CD14-positive monocyte (primary cell): ENCODE results near the gene CDKAL1. TPM values are rescaled to one million over a fixed set of nuclear protein-coding genes. Genes with fewer than 3 reads are reported as not detected.

Experiments used
- DNase-seq, 3 donors: peaks; one replicate each; pipeline ENCODE4 v3.0.0-alpha.2; 2011 to 2022
- H2AFZ ChIP-seq: 2 replicates; pipeline ENCODE4 v1.6.0; 2012; ENCODE audit warnings: mild to moderate bottlenecking, low read depth, low read length, inconsistent platforms; ENCODE audit not compliant: insufficient read depth, poor library complexity, severe bottlenecking
- H3K27ac ChIP-seq, 2 donors: 1 replicate in 1 of 2; 2 replicates in 1 of 2; pipeline ENCODE4 v1.5.1; 2012 to 2013; ENCODE audit warnings: low read length in 2 of 2, control low read depth in 1 of 2, inconsistent platforms in 1 of 2, low read depth in 1 of 2, mild to moderate bottlenecking in 1 of 2
- H3K27me3 ChIP-seq, 2 donors: one replicate each; pipeline versions ENCODE4 v1.6.0 to v1.6.1; 2011 to 2013; ENCODE audit warnings: low read length in 2 of 2; ENCODE audit not compliant: control insufficient read depth in 2 of 2, insufficient read depth in 2 of 2
- H3K36me3 ChIP-seq, 2 donors: replicated peaks in 1 of 2; 1 replicate in 1 of 2; 2 replicates in 1 of 2; pipeline versions ENCODE4 v1.5.1 to v1.6.1; 2012 to 2013; ENCODE audit warnings: low read length in 2 of 2, control low read depth in 1 of 2, inconsistent platforms in 1 of 2, mild to moderate bottlenecking in 1 of 2; ENCODE audit not compliant: insufficient read depth in 2 of 2, control insufficient read depth in 1 of 2
- H3K4me1 ChIP-seq, 2 donors: 1 replicate in 1 of 2; 2 replicates in 1 of 2; pipeline versions ENCODE4 v1.5.1 to v1.6.1; 2012 to 2013; ENCODE audit warnings: low read length in 2 of 2, control low read depth in 1 of 2, inconsistent platforms in 1 of 2, mild to moderate bottlenecking in 1 of 2, moderate library complexity in 1 of 2; ENCODE audit not compliant: insufficient read depth in 2 of 2, control insufficient read depth in 1 of 2
- H3K4me2 ChIP-seq: replicated peaks from 2 replicates; pipeline ENCODE3; 2012; ENCODE audit warnings: low read length, moderate library complexity, mild to moderate bottlenecking; ENCODE audit not compliant: poor library complexity, severe bottlenecking; ENCODE audit errors: extremely low read depth
- H3K4me3 ChIP-seq, 3 experiments: fragments of 200-600 bp in 1 of 3; sonication (generic) in 1 of 3; replicated peaks in 1 of 3; 1 replicate in 2 of 3; 2 replicates in 1 of 3; pipeline ENCODE4 v1.5.1; 2011 to 2013; ENCODE audit warnings: low read length in 3 of 3, mild to moderate bottlenecking in 3 of 3, control low read depth in 2 of 3, low read depth in 2 of 3, inconsistent platforms in 1 of 3, moderate library complexity in 1 of 3
- H3K79me2 ChIP-seq: 2 replicates; pipeline ENCODE4 v1.6.0; 2012; ENCODE audit warnings: mild to moderate bottlenecking, control low read depth, inconsistent platforms, low read length, moderate library complexity; ENCODE audit not compliant: insufficient read depth
- H3K9ac ChIP-seq: 2 replicates; pipeline ENCODE4 v1.6.0; 2017; ENCODE audit warnings: low read length, mild to moderate bottlenecking; ENCODE audit not compliant: insufficient read depth, poor library complexity, severe bottlenecking
- H3K9me3 ChIP-seq, 2 donors: replicated peaks in 1 of 2; 1 replicate in 1 of 2; 2 replicates in 1 of 2; pipeline versions ENCODE4 v1.5.1 to v1.6.1; 2012 to 2013; ENCODE audit warnings: low read length in 2 of 2, control low read depth in 1 of 2; ENCODE audit not compliant: control insufficient read depth in 1 of 2, insufficient read depth in 1 of 2
- H4K20me1 ChIP-seq: 2 replicates; pipeline ENCODE4 v1.6.0; 2012; ENCODE audit warnings: mild to moderate bottlenecking, low read length, control low read depth, moderate library complexity; ENCODE audit not compliant: insufficient read depth
- H3K27ac Mint-ChIP-seq, 7 donors: one replicate each; pipeline ENCODE4 v1.8.0; 2020; ENCODE audit warnings: mild to moderate bottlenecking in 7 of 7, mixed read lengths in 7 of 7, moderate library complexity in 6 of 7, inconsistent platforms in 2 of 7
- H3K27me3 Mint-ChIP-seq, 3 donors: one replicate each; pipeline ENCODE4 v1.8.0; 2021 to 2022; ENCODE audit warnings: low read depth in 3 of 3, mild to moderate bottlenecking in 3 of 3, mixed read lengths in 3 of 3, moderate library complexity in 3 of 3, inconsistent platforms in 1 of 3
- H3K36me3 Mint-ChIP-seq, 2 donors: one replicate each; pipeline ENCODE4 v1.8.0; 2020; ENCODE audit warnings: mixed read lengths in 2 of 2, inconsistent platforms in 1 of 2, mild to moderate bottlenecking in 1 of 2
- H3K4me1 Mint-ChIP-seq: one replicate; pipeline ENCODE4 v1.8.0; 2020; ENCODE audit warnings: mild to moderate bottlenecking, mixed read lengths
- H3K4me3 Mint-ChIP-seq, 2 donors: one replicate each; pipeline ENCODE4 v1.8.0; 2020; ENCODE audit warnings: mild to moderate bottlenecking in 2 of 2, mixed read lengths in 2 of 2, moderate library complexity in 1 of 2
- H3K9me3 Mint-ChIP-seq, 7 donors: one replicate each; pipeline ENCODE4 v1.8.0; 2020 to 2022; ENCODE audit warnings: mixed read lengths in 7 of 7, mild to moderate bottlenecking in 6 of 7, moderate library complexity in 6 of 7, inconsistent platforms in 2 of 7
- WGBS: methylation state at CpG from one replicate; pipeline ENCODE4 v1.1.5; 2013; ENCODE audit warnings: missing lambda C conversion rate; ENCODE audit not compliant: insufficient coverage; 5-methylcytosine and 5-hydroxymethylcytosine counted together
- intact Hi-C, 2 donors: fragments of 100-400 bp; cut with micrococcal nuclease; formaldehyde crosslinking; loops; one replicate each; pipeline versions ENCODE4 v1.15.0 to v1.15.1; 2023
- polyA plus RNA-seq, 3 donors: library from polyadenylated mRNA; depleted of rRNA in 1 of 3; unstranded in 2 of 3; stranded (reverse) in 1 of 3; fragments of 300-500 nt in 2 of 3; fragments of >200 nt in 1 of 3; fragmentation: Illumina TruSeq in 2 of 3; gene quantifications; 1 replicate in 2 of 3; 2 replicates in 1 of 3; pipeline ENCODE4 v1.2.3, GENCODE V29; 2012 to 2021
- TF ChIP-seq, protein P1 (sequence below): fragments of 200-600 bp; IDR thresholded peaks from one replicate; pipeline ENCODE4 v1.8.0; 2022; ENCODE audit warnings: antibody characterized with exemption, mild to moderate bottlenecking

Gene CDKAL1
- polyA plus RNA-seq, 3 donors: 3.2 to 12.4 (median 8.3) TPM

DNA sequence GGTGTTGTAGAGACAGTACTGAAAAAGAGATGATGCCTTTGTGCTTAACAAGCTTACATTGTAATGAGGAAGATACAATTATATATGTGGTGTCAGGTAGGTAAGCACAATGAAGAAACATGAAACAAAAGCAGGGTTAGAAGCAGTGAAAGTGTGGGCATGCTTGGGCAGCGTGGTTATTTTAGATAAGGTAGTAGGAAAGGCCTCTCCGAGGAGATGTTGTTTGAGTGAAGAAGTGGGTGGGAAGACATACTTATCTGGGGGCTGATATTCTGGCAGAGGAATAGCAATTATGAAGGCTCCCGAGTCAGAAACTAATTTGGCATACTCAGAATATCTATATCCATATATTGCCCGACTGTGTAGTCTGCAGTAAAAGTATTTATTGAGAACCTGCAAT lies 4.7 kb downstream of the CDKAL1 start:
- H3K79me2 ChIP-seq: peaks cover 76% of the 10 kb centered on the region

DNA sequence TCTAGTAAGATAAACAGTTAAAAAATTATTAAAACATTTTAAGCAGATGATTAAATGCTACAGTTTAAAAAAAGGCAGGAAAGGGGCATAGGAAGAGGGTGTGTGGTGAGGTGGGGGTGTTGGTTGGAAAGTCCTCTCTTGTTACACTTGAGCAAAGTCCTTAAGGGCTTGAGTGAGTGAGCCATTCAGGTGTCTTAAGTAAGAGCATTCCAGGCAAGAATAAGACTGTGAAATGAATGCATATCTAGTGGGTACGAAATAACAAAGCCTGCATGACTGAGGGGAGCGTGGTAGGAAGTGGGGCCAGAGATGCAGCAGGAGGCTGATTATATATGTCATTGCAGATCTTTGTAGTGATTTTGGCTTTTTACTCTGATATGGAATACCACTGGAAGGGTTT lies 5.1 kb downstream of the CDKAL1 start:
- 100% methylated on average over 2 of the region's 2 CpGs for WGBS
- H3K79me2 ChIP-seq: peaks cover 76% of the 10 kb centered on the region
- no peaks in the 10 kb centered on the region for H3K9me3 ChIP-seq
- H3K4me3 ChIP-seq: no peak overlapping the region
- intact Hi-C loops: loop anchor here in 1 of 2 donors (10.0 kb wide), 1 partner anchor 215 kb away; no protein-coding TSS in a partner anchor
- H3K27ac ChIP-seq: no peak overlapping the region
- no peaks in the 10 kb centered on the region for H3K27me3 ChIP-seq
- no peaks in the 10 kb centered on the region for H4K20me1 ChIP-seq
- no peaks in the 10 kb centered on the region for H3K9me3 Mint-ChIP-seq
- H3K4me1 Mint-ChIP-seq: peaks cover 10% of the 10 kb centered on the region
- H3K27me3 Mint-ChIP-seq: no peaks in the 10 kb centered on the region
- TF ChIP-seq, protein P1, sequence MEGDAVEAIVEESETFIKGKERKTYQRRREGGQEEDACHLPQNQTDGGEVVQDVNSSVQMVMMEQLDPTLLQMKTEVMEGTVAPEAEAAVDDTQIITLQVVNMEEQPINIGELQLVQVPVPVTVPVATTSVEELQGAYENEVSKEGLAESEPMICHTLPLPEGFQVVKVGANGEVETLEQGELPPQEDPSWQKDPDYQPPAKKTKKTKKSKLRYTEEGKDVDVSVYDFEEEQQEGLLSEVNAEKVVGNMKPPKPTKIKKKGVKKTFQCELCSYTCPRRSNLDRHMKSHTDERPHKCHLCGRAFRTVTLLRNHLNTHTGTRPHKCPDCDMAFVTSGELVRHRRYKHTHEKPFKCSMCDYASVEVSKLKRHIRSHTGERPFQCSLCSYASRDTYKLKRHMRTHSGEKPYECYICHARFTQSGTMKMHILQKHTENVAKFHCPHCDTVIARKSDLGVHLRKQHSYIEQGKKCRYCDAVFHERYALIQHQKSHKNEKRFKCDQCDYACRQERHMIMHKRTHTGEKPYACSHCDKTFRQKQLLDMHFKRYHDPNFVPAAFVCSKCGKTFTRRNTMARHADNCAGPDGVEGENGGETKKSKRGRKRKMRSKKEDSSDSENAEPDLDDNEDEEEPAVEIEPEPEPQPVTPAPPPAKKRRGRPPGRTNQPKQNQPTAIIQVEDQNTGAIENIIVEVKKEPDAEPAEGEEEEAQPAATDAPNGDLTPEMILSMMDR: no peak
- no peak overlapping the region for H2AFZ ChIP-seq
- DNase-seq: no peak
- H3K9ac ChIP-seq: no peak overlapping the region
- no peak overlapping the region for H3K4me2 ChIP-seq
- peaks cover 7 to 15% of the 10 kb centered on the region in 2 donors for H3K4me1 ChIP-seq
- H3K4me3 Mint-ChIP-seq: no peak overlapping the region
- H3K36me3 ChIP-seq: peaks cover 8 to 54% of the 10 kb centered on the region in 2 donors
- no peak overlapping the region for H3K27ac Mint-ChIP-seq
- peaks cover 43 to 51% of the 10 kb centered on the region in 2 donors for H3K36me3 Mint-ChIP-seq

More for the DNA sequence above, 4.7 kb downstream of the CDKAL1 start:
- H3K4me3 ChIP-seq: no peak overlapping the region
- no peaks in the 10 kb centered on the region for H3K27me3 ChIP-seq
- no peak overlapping the region for H3K27ac ChIP-seq
- H2AFZ ChIP-seq: no peak overlapping the region
- H3K4me2 ChIP-seq: no peak overlapping the region
- H4K20me1 ChIP-seq: no peaks in the 10 kb centered on the region
- Mint-ChIP-seq H3K9me3 (no peaks in the 10 kb centered on the region), H3K4me1 (peaks cover 11% of the 10 kb centered on the region), H3K27me3 (no peaks in the 10 kb centered on the region), H3K36me3 (peaks cover 41 to 47% of the 10 kb centered on the region in 2 donors), H3K4me3 (no peak overlapping the region), H3K27ac (no peak overlapping the region)
- H3K9me3 ChIP-seq: no peaks in the 10 kb centered on the region
- WGBS: 100% methylated on average over 2 of the region's 4 CpGs
- no peak overlapping the region for H3K9ac ChIP-seq
- no peak for DNase-seq
- H3K4me1 ChIP-seq: peaks cover 9 to 18% of the 10 kb centered on the region in 2 donors
- intact Hi-C loops: loop anchor here in 1 of 2 donors (10.0 kb wide), 1 partner anchor 214 kb away; no protein-coding TSS in a partner anchor
- TF ChIP-seq, protein P1: no peak
- peaks cover 8 to 54% of the 10 kb centered on the region in 2 donors for H3K36me3 ChIP-seq
